ENCODE results near the gene TBKBP1. TPM values are rescaled to one million over a fixed set of nuclear protein-coding genes. Genes with fewer than 3 reads are reported as not detected.

Gene TBKBP1
- total RNA-seq, 5 donors from 2014 or later (not counting 1 experiment from before 2014, with no cell fraction given): 4.5 to 20.5 (median 7.2) TPM

- 94% methylated on average over 3 of the region's 3 CpGs for WGBS (ENCODE audit: insufficient coverage)
- POLR2A ChIA-PET: no interaction called here
- H3K4me3 Mint-ChIP-seq: no peak overlapping the region
Measured at GRCh38 chr17:47716375-47716774, 22.4 kb downstream of the TBKBP1 start.

GRCh38 chr17:47717261-47717697 lies 23.3 kb downstream of the TBKBP1 start:
- CTCF ChIA-PET: interaction anchor here in 1 of 2 donors (2.1 kb wide), 1 partner anchor 16 kb away, joined by 6 read pairs; no protein-coding TSS in a partner anchor
- Histone ChIP-seq H3K27ac (ENCODE audit: low read length) (no peak overlapping the region), H3K4me1 (ENCODE audit: control insufficient read depth in 1 of 2, extremely low read depth in 1 of 2, insufficient read depth in 2 of 2, low read length in 2 of 2) (peaks cover 11 to 100% of the 10 kb centered on the region in 2 experiments), H3K36me3 (ENCODE audit: control insufficient read depth in 2 of 2, extremely low read depth in 1 of 2, insufficient read depth in 1 of 2, low read length in 1 of 2) (no peaks in the 10 kb centered on the region), H3K9me3 (no peaks in the 10 kb centered on the region), H3K27me3 (replicated peaks in 1 of 2; ENCODE audit: control insufficient read depth in 2 of 2, extremely low read depth in 1 of 2, insufficient read depth in 2 of 2, low read length in 1 of 2) (peaks cover 0 to 18% of the 10 kb centered on the region in 2 experiments), H3K4me3 (ENCODE audit: control insufficient read depth in 1 of 2, extremely low read depth in 1 of 2, low read length in 1 of 2) (no peak overlapping the region)
- POLR2A ChIA-PET: no interaction called here
- Mint-ChIP-seq H3K4me3 (no peak overlapping the region), H3K4me1 (peaks cover 54 to 96% (median 79%) of the 10 kb centered on the region in 3 donors), H3K9me3 (no peaks in the 10 kb centered on the region), H3K27ac (peak overlapping the region in 1 of 2 donors; percentile 83), H3K27me3 (peaks cover 0 to 2% of the 10 kb centered on the region in 2 donors), H3K36me3 (no peaks in the 10 kb centered on the region)
- no CpG with 5 or more reads among the region's 2 CpGs for WGBS (ENCODE audit: insufficient coverage)
- ATAC-seq (replicated peaks in 1 of 4): peak in 1 of 4 experiments; percentile 34
- DNase-seq: peak in 1 of 35 experiments; percentile 57

More at GRCh38 chr17:47716375-47716774, 22.4 kb downstream of the TBKBP1 start:
- H3K27me3 ChIP-seq (replicated peaks in 1 of 2; ENCODE audit: control insufficient read depth in 2 of 2, extremely low read depth in 1 of 2, insufficient read depth in 2 of 2, low read length in 1 of 2): peaks cover 0 to 10% of the 10 kb centered on the region in 2 experiments
- no peaks in the 10 kb centered on the region for H3K9me3 ChIP-seq
- ATAC-seq (replicated peaks in 1 of 4) (no peak), DNase-seq (no peak)
- Mint-ChIP-seq H3K4me1 (peaks cover 48 to 96% (median 75%) of the 10 kb centered on the region in 3 donors), H3K36me3 (no peaks in the 10 kb centered on the region), H3K27ac (peak overlapping the region; percentile 41 to 72), H3K9me3 (no peaks in the 10 kb centered on the region), H3K27me3 (no peaks in the 10 kb centered on the region)
- CTCF ChIA-PET: interaction anchor here in 1 of 2 donors (1.1 kb wide), 1 partner anchor 17 kb away, joined by 3 read pairs; the partner anchor contains the start of gene TBX21
- H3K4me1 ChIP-seq (ENCODE audit: control insufficient read depth in 1 of 2, extremely low read depth in 1 of 2, insufficient read depth in 2 of 2, low read length in 2 of 2): peaks cover 12 to 100% of the 10 kb centered on the region in 2 experiments
- peak overlapping the region; percentile 50 for H3K27ac ChIP-seq (ENCODE audit: low read length)
- no peaks in the 10 kb centered on the region for H3K36me3 ChIP-seq (ENCODE audit: control insufficient read depth in 2 of 2, extremely low read depth in 1 of 2, insufficient read depth in 1 of 2, low read length in 1 of 2)
- H3K4me3 ChIP-seq (ENCODE audit: control insufficient read depth in 1 of 2, extremely low read depth in 1 of 2, low read length in 1 of 2): no peak overlapping the region

GRCh38 chr17:47717979-47718621 lies 24.1 kb downstream of the TBKBP1 start:
- DNase-seq: peak in 1 of 35 experiments; percentile 39
- Histone ChIP-seq H3K4me3 (ENCODE audit: control insufficient read depth in 1 of 2, extremely low read depth in 1 of 2, low read length in 1 of 2) (peak overlapping the region in 1 of 2 donors; percentile 13), H3K4me1 (ENCODE audit: control insufficient read depth in 1 of 2, extremely low read depth in 1 of 2, insufficient read depth in 2 of 2, low read length in 2 of 2) (peaks cover 11 to 95% of the 10 kb centered on the region in 2 experiments), H3K9me3 (no peaks in the 10 kb centered on the region), H3K27me3 (replicated peaks in 1 of 2; ENCODE audit: control insufficient read depth in 2 of 2, extremely low read depth in 1 of 2, insufficient read depth in 2 of 2, low read length in 1 of 2) (peaks cover 0 to 12% of the 10 kb centered on the region in 2 experiments), H3K36me3 (ENCODE audit: control insufficient read depth in 2 of 2, extremely low read depth in 1 of 2, insufficient read depth in 1 of 2, low read length in 1 of 2) (no peaks in the 10 kb centered on the region), H3K27ac (ENCODE audit: low read length) (peak overlapping the region; percentile 45)
- peak overlapping the region; percentile 79 to 83 for H3K27ac Mint-ChIP-seq
- H3K4me3 Mint-ChIP-seq: peak overlapping the region in 1 of 3 donors; percentile 8
- peaks cover 0 to 2% of the 10 kb centered on the region in 2 donors for H3K27me3 Mint-ChIP-seq
- H3K9me3 Mint-ChIP-seq: no peaks in the 10 kb centered on the region
- ATAC-seq (replicated peaks in 1 of 4): peak in 1 of 4 experiments; percentile 35
- 35% methylated on average over 8 of the region's 9 CpGs for WGBS (ENCODE audit: insufficient coverage)
- CTCF ChIA-PET: interaction anchor here in 1 of 2 donors (0.5 to 2.1 kb wide), 4 partner anchors 15 to 65 kb away, joined by 3 to 6 read pairs (median 5); partner anchors contain the start of gene TBX21
- peaks cover 54 to 89% (median 76%) of the 10 kb centered on the region in 3 donors for H3K4me1 Mint-ChIP-seq
- POLR2A ChIA-PET: interaction anchor here (0.7 to 0.8 kb wide), 2 partner anchors 17 to 904 kb away, joined by 3 to 4 read pairs; no protein-coding TSS in a partner anchor
- H3K36me3 Mint-ChIP-seq: no peaks in the 10 kb centered on the region

GRCh38 chr17:47718634-47719405 lies 24.9 kb downstream of the TBKBP1 start:
- H3K27ac ChIP-seq (ENCODE audit: low read length): peak overlapping the region; percentile 45
- H3K36me3 Mint-ChIP-seq: no peaks in the 10 kb centered on the region
- H3K27me3 Mint-ChIP-seq: peaks cover 0 to 2% of the 10 kb centered on the region in 2 donors
- WGBS (ENCODE audit: insufficient coverage): 32% methylated on average over 6 of the region's 8 CpGs
- H3K4me1 ChIP-seq (ENCODE audit: control insufficient read depth in 1 of 2, extremely low read depth in 1 of 2, insufficient read depth in 2 of 2, low read length in 2 of 2): peaks cover 11 to 87% of the 10 kb centered on the region in 2 experiments
- H3K4me3 ChIP-seq (ENCODE audit: control insufficient read depth in 1 of 2, extremely low read depth in 1 of 2, low read length in 1 of 2): peak overlapping the region in 1 of 2 donors; percentile 13
- H3K9me3 ChIP-seq: no peaks in the 10 kb centered on the region
- DNase-seq (no peak), ATAC-seq (replicated peaks in 1 of 4) (peak in 1 of 4 experiments; percentile 27)
- no peaks in the 10 kb centered on the region for H3K36me3 ChIP-seq (ENCODE audit: control insufficient read depth in 2 of 2, extremely low read depth in 1 of 2, insufficient read depth in 1 of 2, low read length in 1 of 2)
- peak overlapping the region; percentile 79 to 83 for H3K27ac Mint-ChIP-seq
- H3K4me1 Mint-ChIP-seq: peaks cover 54 to 82% (median 75%) of the 10 kb centered on the region in 3 donors
- peak overlapping the region; percentile 8 to 35 (median 26) for H3K4me3 Mint-ChIP-seq
- H3K27me3 ChIP-seq (replicated peaks in 1 of 2; ENCODE audit: control insufficient read depth in 2 of 2, extremely low read depth in 1 of 2, insufficient read depth in 2 of 2, low read length in 1 of 2): peaks cover 0 to 12% of the 10 kb centered on the region in 2 experiments
- ChIA-PET CTCF (interaction anchor here in 1 of 2 donors (0.5 to 2.1 kb wide), 5 partner anchors 14 to 252 kb away, joined by 3 to 6 read pairs (median 5); partner anchors contain the start of gene TBX21), POLR2A (interaction anchor here (0.7 to 0.8 kb wide), 2 partner anchors 18 to 904 kb away, joined by 3 to 4 read pairs; no protein-coding TSS in a partner anchor)
- H3K9me3 Mint-ChIP-seq: no peaks in the 10 kb centered on the region

- Histone ChIP-seq H3K36me3 (ENCODE audit: control insufficient read depth in 2 of 2, extremely low read depth in 1 of 2, insufficient read depth in 1 of 2, low read length in 1 of 2) (no peaks in the 10 kb centered on the region), H3K4me3 (ENCODE audit: control insufficient read depth in 1 of 2, extremely low read depth in 1 of 2, low read length in 1 of 2) (peak overlapping the region in 1 of 2 donors; percentile 15), H3K27me3 (replicated peaks in 1 of 2; ENCODE audit: control insufficient read depth in 2 of 2, extremely low read depth in 1 of 2, insufficient read depth in 2 of 2, low read length in 1 of 2) (peaks cover 0 to 17% of the 10 kb centered on the region in 2 experiments), H3K4me1 (ENCODE audit: control insufficient read depth in 1 of 2, extremely low read depth in 1 of 2, insufficient read depth in 2 of 2, low read length in 2 of 2) (peaks cover 11 to 85% of the 10 kb centered on the region in 2 experiments), H3K9me3 (no peaks in the 10 kb centered on the region), H3K27ac (ENCODE audit: low read length) (peak overlapping the region; percentile 45)
- ATAC-seq (replicated peaks in 1 of 4): peak; percentile 19 to 31 (median 30)
- H3K4me1 Mint-ChIP-seq: peaks cover 54 to 76% (median 68%) of the 10 kb centered on the region in 3 donors
- DNase-seq: peak in 4 of 35 experiments; percentile 23 to 63 (median 42)
- ChIA-PET POLR2A (no interaction called here), CTCF (interaction anchor here in 1 of 2 donors (0.7 to 2.1 kb wide), 2 partner anchors 18 to 251 kb away, joined by 3 to 6 read pairs; no protein-coding TSS in a partner anchor)
- H3K27ac Mint-ChIP-seq: peak overlapping the region; percentile 79 to 83
- H3K4me3 Mint-ChIP-seq: peak overlapping the region; percentile 8 to 35 (median 24)
- 12% methylated on average over 4 of the region's 9 CpGs for WGBS (ENCODE audit: insufficient coverage)
- no peaks in the 10 kb centered on the region for H3K36me3 Mint-ChIP-seq
- H3K27me3 Mint-ChIP-seq: peaks cover 0 to 2% of the 10 kb centered on the region in 2 donors
- no peaks in the 10 kb centered on the region for H3K9me3 Mint-ChIP-seq
Measured at GRCh38 chr17:47719411-47720152, 25.6 kb downstream of the TBKBP1 start.

Data from T-cell (primary cell).